AG04449 (cell line): ENCODE measurements around the gene SLC9A2.
A peak's percentile ranks its signal among the peaks of the same experiment; 100 is the strongest.

Source experiments
- CTCF ChIA-PET: fragments of 350-600 bp; formaldehyde crosslinking; extraction: SDS; loops from one replicate; lab custom pipeline; 2021; ENCODE audit warnings: antibody characterized with exemption; lab: Yijun Ruan, JAX
- POLR2A ChIA-PET: fragments of 400-600, 350-600 bp; formaldehyde crosslinking; extraction: SDS; loops from one replicate; lab custom pipeline; 2020; ENCODE audit warnings: antibody characterized with exemption, inconsistent platforms; lab: Yijun Ruan, JAX
- DNase-seq: peaks from one replicate; pipeline ENCODE4 v3.0.0-alpha.2; 2010; ENCODE audit warnings: low read depth, low spot score
- H3K4me3 ChIP-seq: 2 replicates; pipeline ENCODE4 v1.5.1; 2011; ENCODE audit warnings: low read depth, mild to moderate bottlenecking, control low read depth, low read length
- CTCF ChIP-seq: IDR thresholded peaks from one replicate; pipeline ENCODE4 v1.5.1; 2011; ENCODE audit warnings: mild to moderate bottlenecking, moderate library complexity, low read length, control low read depth, inconsistent platforms; ENCODE audit not compliant: insufficient read depth; ENCODE audit errors: missing control alignments

SLC9A2 gene

GRCh38 chr2:102615620-102616436 lies 3.5 kb upstream of the SLC9A2 start:
- DNase-seq = peak; percentile 9
- ChIA-PET CTCF (interaction anchor here (0.6 to 7.0 kb wide), 19 partner anchors 11 to 610 kb away, joined by 3 to 194 read pairs (median 4); partner anchors contain the start of genes IL18R1 and SLC9A4), POLR2A (interaction anchor here (0.6 kb wide), 1 partner anchor 144 kb away, joined by 4 read pairs; no protein-coding TSS in a partner anchor)
- no peak overlapping the region for H3K4me3 ChIP-seq
- TF ChIP-seq CTCF = peak; percentile 93

- H3K4me3 ChIP-seq = peak overlapping the region; percentile 32
- no peak for DNase-seq
- ChIA-PET POLR2A (no interaction called here), CTCF (interaction anchor here (1.0 to 7.0 kb wide), 2 partner anchors 17 to 145 kb away, joined by 3 to 194 read pairs; partner anchors contain the start of gene SLC9A4)
- no peak for TF ChIP-seq CTCF
Observed at GRCh38 chr2:102618452-102619413, 620 bp upstream of the SLC9A2 start.

GRCh38 chr2:102620332-102620731 lies 979 bp downstream of the SLC9A2 start:
- no peak for TF ChIP-seq CTCF
- ChIA-PET CTCF (interaction anchor here (1.5 kb wide), 1 partner anchor 147 kb away, joined by 4 read pairs; the partner anchor contains the start of gene SLC9A4), POLR2A (no interaction called here)
- no peak overlapping the region for H3K4me3 ChIP-seq
- DNase-seq = no peak

- CTCF ChIA-PET = interaction anchor here (1.5 kb wide), 1 partner anchor 148 kb away, joined by 4 read pairs; the partner anchor contains the start of gene SLC9A4
- TF ChIP-seq CTCF = no peak
- H3K4me3 ChIP-seq = no peak overlapping the region
- POLR2A ChIA-PET = no interaction called here
- DNase-seq = no peak
Observed at GRCh38 chr2:102621630-102622029, 2.3 kb downstream of the SLC9A2 start.

GRCh38 chr2:102622646-102623045 lies 3.3 kb downstream of the SLC9A2 start:
- ChIA-PET CTCF (no interaction called here), POLR2A (no interaction called here)
- DNase-seq = no peak
- no peak overlapping the region for H3K4me3 ChIP-seq
- no peak for TF ChIP-seq CTCF
